HCT116 (cell line): Measurements from ENCODE around the gene FLT3. TPM values are rescaled to one million over a fixed set of nuclear protein-coding genes. Genes with fewer than 3 reads are reported as not detected.

Experiments
- CTCF ChIP-seq, 3 experiments: fragments of 200-600 bp in 1 of 3; sonication (generic) in 1 of 3; IDR thresholded peaks in 2 of 3; conservative IDR thresholded peaks in 1 of 3; 2 replicates each; pipeline ENCODE4 v1.5.1; 2012 to 2017; ENCODE audit warnings: low read depth in 2 of 3, low read length in 2 of 3, antibody characterized with exemption in 1 of 3, borderline replicate concordance in 1 of 3, control low read depth in 1 of 3, mild to moderate bottlenecking in 1 of 3, mixed read lengths in 1 of 3, mixed run types in 1 of 3, moderate library complexity in 1 of 3; ENCODE audit not compliant: insufficient read depth in 1 of 3
- FOSL1 ChIP-seq: IDR thresholded peaks from 2 replicates; pipeline ENCODE4 v1.6.1; 2012; ENCODE audit warnings: low read depth
- JUND ChIP-seq: IDR thresholded peaks from 2 replicates; pipeline ENCODE4 v1.6.1; 2012
- POLR2A ChIP-seq: IDR thresholded peaks from 2 replicates; pipeline ENCODE4 v1.7.0; 2011; ENCODE audit warnings: borderline replicate concordance; ENCODE audit not compliant: insufficient read depth, insufficient read length; ENCODE audit errors: extremely low read depth
- POLR2AphosphoS5 ChIP-seq: IDR thresholded peaks from 2 replicates; pipeline ENCODE4 v1.6.1; 2011; ENCODE audit warnings: mild to moderate bottlenecking, low read depth, low read length, moderate library complexity
- REST ChIP-seq: IDR thresholded peaks from 2 replicates; pipeline ENCODE4 v1.6.1; 2012; ENCODE audit warnings: low read depth
- total RNA-seq: library from RNA; stranded (reverse); gene quantifications from one replicate; pipeline ENCODE4 v1.2.1, GENCODE V29; 2021; ENCODE audit not compliant: unreplicated experiment

FLT3 gene
- total RNA-seq, 1 experiment from 2014 or later: 0.17 TPM

- TF ChIP-seq CTCF (IDR thresholded peaks at IDR 0.05 in 2 of 3, conservative IDR thresholded peaks at IDR 0.05 in 1 of 3; ENCODE audit: borderline replicate concordance in 1 of 3, insufficient read depth in 1 of 3, low read depth in 2 of 3, low read length in 2 of 3) (no peak), POLR2A (peak; percentile 85), JUND (0 out of 2 replicates have a peak, but pooled peaks have one; percentile 6), REST (no peak), FOSL1 (no peak), POLR2AphosphoS5 (peak; percentile 84)
These were observed 131.1 kb downstream of the FLT3 start, which contains the start of gene CDX2 (continued) for GRCh38 chr13:27969082-27969865.
